ENCODE results near the gene PAFAH1B1.

PAFAH1B1 gene

GRCh38 chr17:2691965-2692780 is 98.7 kb downstream of the PAFAH1B1 start:
- no peaks in the 10 kb centered on the region for H3K9me3 ChIP-seq (ENCODE audit: control insufficient read depth, insufficient read depth, low read depth, low read length)
- no peak overlapping the region for H3K4me3 ChIP-seq (ENCODE audit: low read depth, low read length)
- H3K4me1 ChIP-seq (ENCODE audit: control insufficient read depth, insufficient read depth, low read length) = no peaks in the 10 kb centered on the region
- ChIA-PET POLR2A (interaction anchor here (0.5 to 0.6 kb wide), 2 partner anchors 30 to 146 kb away, joined by 3 to 6 read pairs; no protein-coding TSS in a partner anchor), CTCF (interaction anchor here (0.5 to 1.1 kb wide), 3 partner anchors 15 to 149 kb away, joined by 3 to 6 read pairs (median 3); no protein-coding TSS in a partner anchor)
- H3K36me3 ChIP-seq (ENCODE audit: control insufficient read depth in 2 of 2, insufficient read depth in 1 of 2, low read length in 2 of 2) = peaks cover 10 to 76% of the 10 kb centered on the region in 2 experiments; a peak in 2 of 3 replicates
- TF ChIP-seq PATZ1 (tag by site-specific recombination; IDR thresholded peaks at IDR 0.05) (no peak), KLF8 (tag by site-specific recombination; IDR thresholded peaks at IDR 0.05) (peak; percentile 20), ZNF639 (tag by site-specific recombination; IDR thresholded peaks at IDR 0.05) (no peak), SCRT2 (tag by site-specific recombination; IDR thresholded peaks at IDR 0.05) (peak; percentile 51), ATF2 (tag by site-specific recombination; IDR thresholded peaks at IDR 0.05; ENCODE audit: low read depth) (no peak), KLF10 (tag by site-specific recombination; IDR thresholded peaks at IDR 0.05) (peak; percentile 45; the same call in 1 of the 2 replicates), GLIS2 (tag by site-specific recombination; IDR thresholded peaks at IDR 0.05) (0 out of 2 replicates have a peak, but pooled peaks have one; percentile 10), ZNF223 (tag by site-specific recombination; IDR thresholded peaks at IDR 0.05) (no peak)
- no peak overlapping the region for H3K27ac ChIP-seq (ENCODE audit: extremely low read depth, low read depth, low read length)

GRCh38 chr17:2692781-2693135 is 99.3 kb downstream of the PAFAH1B1 start:
- H3K4me1 ChIP-seq (ENCODE audit: control insufficient read depth, insufficient read depth, low read length) = no peaks in the 10 kb centered on the region
- peaks cover 7 to 80% of the 10 kb centered on the region in 2 experiments; a peak in 2 of 3 replicates for H3K36me3 ChIP-seq (ENCODE audit: control insufficient read depth in 2 of 2, insufficient read depth in 1 of 2, low read length in 2 of 2)
- TF ChIP-seq KLF8 (tag by site-specific recombination; IDR thresholded peaks at IDR 0.05) (0 out of 2 replicates have a peak, but pooled peaks have one; percentile 8), ZNF404 (tag by site-specific recombination; IDR thresholded peaks at IDR 0.05) (no peak)
- H3K9me3 ChIP-seq (ENCODE audit: control insufficient read depth, insufficient read depth, low read depth, low read length) = no peaks in the 10 kb centered on the region
- ChIA-PET CTCF (interaction anchor here (0.5 to 1.1 kb wide), 4 partner anchors 9 to 148 kb away, joined by 3 to 6 read pairs (median 4); no protein-coding TSS in a partner anchor), POLR2A (interaction anchor here (0.6 kb wide), 1 partner anchor 14 kb away, joined by 3 read pairs; no protein-coding TSS in a partner anchor)
- no peak overlapping the region for H3K4me3 ChIP-seq (ENCODE audit: low read depth, low read length)
- no peak overlapping the region for H3K27ac ChIP-seq (ENCODE audit: extremely low read depth, low read depth, low read length)

GRCh38 chr17:2693561-2694380 is 100.3 kb downstream of the PAFAH1B1 start:
- no peak overlapping the region for H3K27ac ChIP-seq (ENCODE audit: extremely low read depth, low read depth, low read length)
- TF ChIP-seq ZNF571 (tag by site-specific recombination; IDR thresholded peaks at IDR 0.05) (no peak), PATZ1 (tag by site-specific recombination; IDR thresholded peaks at IDR 0.05) (0 out of 2 replicates have a peak, but pooled peaks have one; percentile 24), GLIS1 (tag by site-specific recombination; IDR thresholded peaks at IDR 0.05) (peak; percentile 8; the same call in 1 of the 2 replicates)
- ChIA-PET POLR2A (interaction anchor here (0.6 kb wide), 2 partner anchors 13 to 655 kb away, joined by 3 to 4 read pairs; no protein-coding TSS in a partner anchor), CTCF (no interaction called here)
- H3K36me3 ChIP-seq (ENCODE audit: control insufficient read depth in 2 of 2, insufficient read depth in 1 of 2, low read length in 2 of 2) = peaks cover 7 to 88% of the 10 kb centered on the region in 2 experiments; a peak in 2 of 3 replicates
- no peaks in the 10 kb centered on the region for H3K4me1 ChIP-seq (ENCODE audit: control insufficient read depth, insufficient read depth, low read length)
- H3K9me3 ChIP-seq (ENCODE audit: control insufficient read depth, insufficient read depth, low read depth, low read length) = no peaks in the 10 kb centered on the region
- H3K4me3 ChIP-seq (ENCODE audit: low read depth, low read length) = no peak overlapping the region

Measured in HEK293 (cell line).